MCF 10A (cell line): ENCODE results near the gene DAO. TPM values are rescaled to one million over a fixed set of nuclear protein-coding genes. Genes with fewer than 3 reads are reported as not detected.

ENCODE experiments used
- BruUV-seq: library from RNA; stranded (reverse); fragments of 400-500 nt; replicated peaks from 2 replicates; lab custom pipeline; 2021; lab: Mats Ljungman, UMichigan
- CTCF ChIA-PET: fragments of 300-600 bp; sonication (Branson Sonifier 250); formaldehyde crosslinking; extraction: SDS; loops from one replicate; lab custom pipeline; 2021; ENCODE audit warnings: antibody characterized with exemption, inconsistent platforms; lab: Yijun Ruan, JAX
- POLR2A ChIA-PET: fragments of 300-600, 350-650 bp; sonication (Branson Sonifier 250); formaldehyde crosslinking; extraction: SDS; loops from one replicate; lab custom pipeline; 2020; ENCODE audit warnings: antibody characterized with exemption, inconsistent platforms; lab: Yijun Ruan, JAX
- DNase-seq: peaks from one replicate; pipeline ENCODE4 v3.0.0-alpha.2; 2018; ENCODE audit not compliant: unreplicated experiment
- H3K27ac Mint-ChIP-seq: one replicate; pipeline ENCODE4 v1.8.0; 2022; ENCODE audit warnings: mild to moderate bottlenecking, low read depth, mixed read lengths; ENCODE audit not compliant: unreplicated experiment
- H3K27me3 Mint-ChIP-seq: one replicate; pipeline ENCODE4 v1.8.0; 2022; ENCODE audit warnings: mixed read lengths; ENCODE audit not compliant: insufficient read depth, unreplicated experiment
- H3K36me3 Mint-ChIP-seq: one replicate; pipeline ENCODE4 v1.8.0; 2022; ENCODE audit warnings: mild to moderate bottlenecking, moderate library complexity, mixed read lengths; ENCODE audit not compliant: insufficient read depth, unreplicated experiment
- H3K4me1 Mint-ChIP-seq: one replicate; pipeline ENCODE4 v1.8.0; 2022; ENCODE audit warnings: mixed read lengths; ENCODE audit not compliant: insufficient read depth, unreplicated experiment
- H3K4me3 Mint-ChIP-seq: one replicate; pipeline ENCODE4 v1.8.0; 2022; ENCODE audit warnings: mild to moderate bottlenecking, moderate library complexity, mixed read lengths; ENCODE audit not compliant: unreplicated experiment
- H3K9me3 Mint-ChIP-seq: one replicate; pipeline ENCODE4 v1.8.0; 2022; ENCODE audit warnings: mixed read lengths; ENCODE audit not compliant: unreplicated experiment
- intact Hi-C: fragments of 100-400 bp; cut with micrococcal nuclease; formaldehyde crosslinking; loops from 2 replicates; pipeline ENCODE4 v1.14.1; 2022
- total RNA-seq: library from RNA; stranded (reverse); gene quantifications from 2 replicates; pipeline ENCODE4 v1.2.3, GENCODE V29; 2022
- TF ChIP-seq, protein P1 (sequence below): fragments of 200-600 bp; IDR thresholded peaks from one replicate; pipeline ENCODE4 v1.8.0; 2022; ENCODE audit warnings: antibody characterized with exemption, mild to moderate bottlenecking; ENCODE audit not compliant: unreplicated experiment

DAO gene
- total RNA-seq, 1 experiment from 2014 or later = not detected

DNA sequence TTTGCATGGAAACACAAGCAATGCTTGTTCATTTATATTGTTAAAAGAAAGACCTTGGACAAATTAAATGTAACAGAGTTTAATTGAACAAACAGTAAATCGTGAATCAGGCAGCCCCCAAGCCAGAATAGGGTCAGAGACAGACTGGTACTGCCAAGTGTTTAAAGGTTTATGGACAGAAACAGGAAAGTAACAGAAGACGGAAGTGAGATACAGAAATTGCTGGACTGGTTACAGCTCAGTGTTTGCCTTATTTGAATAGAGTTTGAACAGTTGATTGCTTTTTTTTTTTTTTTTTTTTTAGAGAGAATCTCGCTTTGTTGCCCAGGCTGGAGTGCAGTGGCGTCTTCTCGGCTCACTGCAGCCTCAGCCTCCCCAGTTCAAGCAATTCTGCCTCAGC, 50.3 kb downstream of the DAO start:
- Mint-ChIP-seq H3K9me3 (peaks cover 5% of the 10 kb centered on the region), H3K4me1 (no peaks in the 10 kb centered on the region), H3K36me3 (no peaks in the 10 kb centered on the region), H3K4me3 (no peak overlapping the region), H3K27me3 (peaks cover 18% of the 10 kb centered on the region), H3K27ac (no peak overlapping the region)
- no TSS peak for BruUV-seq
- intact Hi-C loops = no loop called here
- no peak for DNase-seq
- TF ChIP-seq, protein P1, sequence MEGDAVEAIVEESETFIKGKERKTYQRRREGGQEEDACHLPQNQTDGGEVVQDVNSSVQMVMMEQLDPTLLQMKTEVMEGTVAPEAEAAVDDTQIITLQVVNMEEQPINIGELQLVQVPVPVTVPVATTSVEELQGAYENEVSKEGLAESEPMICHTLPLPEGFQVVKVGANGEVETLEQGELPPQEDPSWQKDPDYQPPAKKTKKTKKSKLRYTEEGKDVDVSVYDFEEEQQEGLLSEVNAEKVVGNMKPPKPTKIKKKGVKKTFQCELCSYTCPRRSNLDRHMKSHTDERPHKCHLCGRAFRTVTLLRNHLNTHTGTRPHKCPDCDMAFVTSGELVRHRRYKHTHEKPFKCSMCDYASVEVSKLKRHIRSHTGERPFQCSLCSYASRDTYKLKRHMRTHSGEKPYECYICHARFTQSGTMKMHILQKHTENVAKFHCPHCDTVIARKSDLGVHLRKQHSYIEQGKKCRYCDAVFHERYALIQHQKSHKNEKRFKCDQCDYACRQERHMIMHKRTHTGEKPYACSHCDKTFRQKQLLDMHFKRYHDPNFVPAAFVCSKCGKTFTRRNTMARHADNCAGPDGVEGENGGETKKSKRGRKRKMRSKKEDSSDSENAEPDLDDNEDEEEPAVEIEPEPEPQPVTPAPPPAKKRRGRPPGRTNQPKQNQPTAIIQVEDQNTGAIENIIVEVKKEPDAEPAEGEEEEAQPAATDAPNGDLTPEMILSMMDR = no peak
- ChIA-PET CTCF (interaction anchor here (1.0 kb wide), 1 partner anchor 313 kb away, joined by 3 read pairs; no protein-coding TSS in a partner anchor), POLR2A (no interaction called here)

DNA sequence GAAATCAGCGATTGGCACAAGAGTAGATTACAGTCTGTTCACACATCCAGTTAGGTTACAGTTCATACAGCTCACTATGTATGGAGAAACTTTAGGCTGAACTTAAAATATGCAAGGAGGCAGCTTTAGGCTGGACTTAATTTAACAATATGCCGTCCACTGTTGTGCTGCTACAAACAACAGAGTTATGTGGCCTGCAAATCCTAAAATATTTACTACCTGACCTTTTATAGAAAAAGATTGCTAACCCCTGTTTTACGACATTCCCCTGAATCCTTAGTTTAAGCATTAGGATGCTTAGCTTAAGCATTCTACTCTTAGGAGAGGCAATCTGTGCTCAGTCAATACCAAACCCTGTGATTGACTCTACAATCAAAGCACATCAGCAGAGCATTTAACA, 50.9 kb downstream of the DAO start:
- ChIA-PET POLR2A (no interaction called here), CTCF (interaction anchor here (0.5 to 1.0 kb wide), 3 partner anchors 23 to 313 kb away, joined by 3 read pairs; no protein-coding TSS in a partner anchor)
- BruUV-seq = no TSS peak
- H3K9me3 Mint-ChIP-seq = no peaks in the 10 kb centered on the region
- DNase-seq = no peak
- TF ChIP-seq, protein P1 = no peak
- H3K36me3 Mint-ChIP-seq = no peaks in the 10 kb centered on the region
- H3K4me3 Mint-ChIP-seq = no peak overlapping the region
- no peak overlapping the region for H3K27ac Mint-ChIP-seq
- H3K27me3 Mint-ChIP-seq = peaks cover 24% of the 10 kb centered on the region
- intact Hi-C loops = no loop called here
- H3K4me1 Mint-ChIP-seq = no peaks in the 10 kb centered on the region

DNA sequence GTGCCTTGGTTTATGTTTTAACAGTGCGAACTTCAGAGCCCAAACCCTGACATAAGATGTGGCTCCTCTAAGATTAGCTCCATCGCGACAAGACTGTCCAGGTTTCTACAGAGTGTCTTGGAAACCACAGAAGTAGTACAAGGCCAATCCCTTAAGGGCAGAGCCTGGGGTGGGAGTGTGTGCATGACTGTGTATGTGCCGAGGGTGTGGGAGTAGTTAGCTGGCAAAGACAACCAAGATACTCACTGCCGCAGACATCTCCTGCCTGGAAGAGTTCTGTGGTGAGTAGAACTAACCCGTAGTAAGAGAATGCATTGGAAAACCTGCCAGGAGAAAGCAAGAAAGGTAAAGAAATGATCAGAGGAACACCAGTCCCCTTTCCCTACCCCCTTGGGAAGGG, 54.1 kb downstream of the DAO start:
- POLR2A ChIA-PET = no interaction called here
- intact Hi-C loops = no loop called here
- Mint-ChIP-seq H3K27ac (no peak overlapping the region), H3K36me3 (no peaks in the 10 kb centered on the region), H3K4me3 (no peak overlapping the region), H3K27me3 (peaks cover 43% of the 10 kb centered on the region), H3K4me1 (no peaks in the 10 kb centered on the region), H3K9me3 (no peaks in the 10 kb centered on the region)
- no peak for DNase-seq
- BruUV-seq = no TSS peak
- TF ChIP-seq, protein P1 = no peak
- CTCF ChIA-PET = interaction anchor here (0.9 to 1.2 kb wide), 3 partner anchors 12 to 43 kb away, joined by 3 read pairs; no protein-coding TSS in a partner anchor

DNA sequence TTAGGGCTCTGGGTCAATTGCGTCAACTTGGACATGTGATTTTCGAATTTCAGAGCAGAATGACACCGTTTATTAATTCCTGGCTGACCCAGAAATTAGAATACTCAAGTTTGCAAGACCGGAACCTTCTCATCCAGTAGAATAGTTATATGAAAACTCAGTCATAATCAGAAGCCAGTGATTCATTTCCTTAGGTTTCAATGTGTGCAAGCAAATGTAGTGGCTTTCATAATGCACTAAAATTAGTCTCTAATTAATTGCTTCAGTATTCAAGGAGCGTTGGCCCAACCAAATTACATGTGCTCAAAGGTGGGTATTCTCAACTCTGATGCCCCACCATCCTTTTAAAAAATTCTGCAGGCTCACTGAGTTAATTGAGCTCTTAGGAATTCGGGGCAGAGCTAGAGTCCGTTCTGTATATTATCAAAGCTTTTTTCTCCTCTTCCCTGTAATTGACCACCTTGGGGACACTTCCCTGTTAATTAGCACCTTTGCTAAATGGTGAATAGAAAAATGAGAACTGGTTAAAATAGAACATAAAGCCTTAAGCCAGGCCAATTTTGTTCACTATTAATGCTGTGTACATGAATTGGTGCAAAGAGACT, 55.4 kb downstream of the DAO start:
- DNase-seq = no peak
- no peaks in the 10 kb centered on the region for H3K36me3 Mint-ChIP-seq
- BruUV-seq = no TSS peak
- peaks cover 43% of the 10 kb centered on the region for H3K27me3 Mint-ChIP-seq
- no peak overlapping the region for H3K27ac Mint-ChIP-seq
- ChIA-PET POLR2A (no interaction called here), CTCF (no interaction called here)
- H3K4me1 Mint-ChIP-seq = no peaks in the 10 kb centered on the region
- no peak overlapping the region for H3K4me3 Mint-ChIP-seq
- no peaks in the 10 kb centered on the region for H3K9me3 Mint-ChIP-seq
- TF ChIP-seq, protein P1 = no peak
- intact Hi-C loops = no loop called here
